ENCODE data around the gene RTCA.

GRCh38 chr1:100252901-100253300, 13.1 kb upstream of the RTCA start:
- TF ChIP-seq CTCF (IDR thresholded peaks at IDR 0.05): no peak
- TF ChIP-seq EZH2 (IDR thresholded peaks at IDR 0.05; ENCODE audit: borderline replicate concordance, insufficient read depth, low read depth, low read length, poor library complexity, severe bottlenecking): no peak
